Neural cell (in vitro differentiated cells): ENCODE measurements around the gene SLC10A4. TPM values are rescaled to one million over a fixed set of nuclear protein-coding genes. Genes with fewer than 3 reads are reported as not detected.
A peak's percentile ranks its signal among the peaks of the same experiment; 100 is the strongest.

Experiments
- H2AFZ ChIP-seq: fragments of 200-600, 300-800 bp; sonication (generic), shearing (Covaris generic); 2 replicates; pipeline ENCODE4 v1.6.0; 2014; ENCODE audit warnings: low read depth, mild to moderate bottlenecking, antibody characterized with exemption, low read length, moderate library complexity
- H3F3A ChIP-seq: fragments of 200-600 bp; shearing (Covaris generic); 2 replicates; pipeline ENCODE4 v1.6.1; 2016; ENCODE audit warnings: mild to moderate bottlenecking, moderate library complexity, mixed read lengths, antibody characterized with exemption, low read length; ENCODE audit not compliant: insufficient read depth, poor library complexity, severe bottlenecking
- H3K27ac ChIP-seq: fragments of 200-600, 300-800 bp; sonication (generic), shearing (Covaris generic); 2 replicates; pipeline ENCODE4 v1.5.1; 2014; ENCODE audit warnings: mild to moderate bottlenecking, low read length, moderate library complexity
- H3K27me3 ChIP-seq: fragments of 300-800, 200-600 bp; sonication (generic), shearing (Covaris generic); 2 replicates; pipeline ENCODE4 v1.6.0; 2014; ENCODE audit warnings: mild to moderate bottlenecking, low read depth, low read length, moderate library complexity; ENCODE audit not compliant: insufficient read depth
- H3K36me3 ChIP-seq: fragments of 300-800, 200-600 bp; sonication (generic), shearing (Covaris generic); 2 replicates; pipeline ENCODE4 v1.5.1; 2014; ENCODE audit warnings: mild to moderate bottlenecking, antibody characterized with exemption, low read length, moderate library complexity; ENCODE audit not compliant: insufficient read depth
- H3K4me2 ChIP-seq: fragments of 300-800, 200-600 bp; sonication (generic), shearing (Covaris generic); 2 replicates; pipeline ENCODE4 v1.6.0; 2014; ENCODE audit warnings: mild to moderate bottlenecking, low read length
- H3K4me3 ChIP-seq: fragments of 300-800, 200-600 bp; sonication (generic), shearing (Covaris generic); 2 replicates; pipeline ENCODE4 v1.5.1; 2014; ENCODE audit warnings: mild to moderate bottlenecking, low read length, moderate library complexity
- H3K79me2 ChIP-seq: fragments of 200-600 bp; shearing (Covaris generic); replicated peaks from 2 replicates; pipeline ENCODE4 v1.6.0; 2014; ENCODE audit warnings: mild to moderate bottlenecking, low read length, moderate library complexity; ENCODE audit not compliant: insufficient read depth
- H3K9ac ChIP-seq: fragments of 300-800, 200-600 bp; sonication (generic), shearing (Covaris generic); 2 replicates; pipeline ENCODE4 v1.6.1; 2016; ENCODE audit warnings: mild to moderate bottlenecking, low read length, mixed read lengths
- H3K9me2 ChIP-seq: fragments of 200-600 bp; shearing (Covaris generic); 2 replicates; pipeline ENCODE4 v1.6.1; 2016; ENCODE audit warnings: mild to moderate bottlenecking, low read length, mixed read lengths; ENCODE audit not compliant: insufficient read depth
- H3K9me3 ChIP-seq: fragments of 200-600, 300-800 bp; sonication (generic), shearing (Covaris generic); 2 replicates; pipeline ENCODE4 v1.6.1; 2016; ENCODE audit warnings: mild to moderate bottlenecking, mixed run types, low read length, moderate library complexity, mixed read lengths
- H4K20me1 ChIP-seq: fragments of 200-600 bp; shearing (Covaris generic); 2 replicates; pipeline ENCODE4 v1.6.1; 2016; ENCODE audit warnings: mild to moderate bottlenecking, mixed run types; ENCODE audit not compliant: insufficient read depth
- CTCF ChIP-seq: fragments of 450-650 bp; IDR thresholded peaks from 2 replicates; pipeline ENCODE4 v1.5.1; 2014; ENCODE audit warnings: antibody characterized with exemption, mild to moderate bottlenecking, moderate library complexity; ENCODE audit not compliant: poor library complexity, severe bottlenecking
- EP300 ChIP-seq: fragments of 450-650 bp; conservative IDR thresholded peaks from 2 replicates; pipeline ENCODE4 v1.6.1; 2014; ENCODE audit warnings: antibody characterized with exemption, mild to moderate bottlenecking, moderate library complexity; ENCODE audit not compliant: poor library complexity, severe bottlenecking
- EZH2 ChIP-seq: fragments of 200-600, 300-800 bp; shearing (Covaris generic), sonication (generic); IDR thresholded peaks from 2 replicates; pipeline ENCODE4 v1.6.1; 2014; ENCODE audit warnings: antibody characterized with exemption, low read length, borderline replicate concordance, mild to moderate bottlenecking; ENCODE audit not compliant: insufficient read depth, poor library complexity, severe bottlenecking
- MXI1 ChIP-seq: fragments of 450-650 bp; conservative IDR thresholded peaks from 2 replicates; pipeline ENCODE4 v1.6.1; 2014; ENCODE audit warnings: antibody characterized with exemption, mild to moderate bottlenecking; ENCODE audit not compliant: poor library complexity, severe bottlenecking
- POLR2AphosphoS5 ChIP-seq: IDR thresholded peaks from 2 replicates; pipeline ENCODE4 v1.6.1; 2012
- RAD21 ChIP-seq: fragments of 450-650 bp; conservative IDR thresholded peaks from 2 replicates; pipeline ENCODE4 v1.6.1; 2014; ENCODE audit warnings: antibody characterized with exemption, mild to moderate bottlenecking, moderate library complexity
- REST ChIP-seq: IDR thresholded peaks from 2 replicates; pipeline ENCODE4 v1.6.1; 2012; ENCODE audit warnings: borderline replicate concordance
- SMC3 ChIP-seq: fragments of 450-650 bp; conservative IDR thresholded peaks from 2 replicates; pipeline ENCODE4 v1.6.1; 2014; ENCODE audit warnings: antibody characterized with exemption, mild to moderate bottlenecking, moderate library complexity; ENCODE audit not compliant: poor library complexity
- TAF1 ChIP-seq: IDR thresholded peaks from 2 replicates; pipeline ENCODE4 v1.6.1; 2012; ENCODE audit warnings: low read depth
- polyA plus RNA-seq: library from polyadenylated mRNA; depleted of rRNA; stranded (reverse); fragments of >200 nt; gene quantifications from 2 replicates; pipeline ENCODE4 v1.2.3, GENCODE V29; 2014

The SLC10A4 gene
- polyA plus RNA-seq, 1 donor from 2014 or later: 14.5 TPM

DNA sequence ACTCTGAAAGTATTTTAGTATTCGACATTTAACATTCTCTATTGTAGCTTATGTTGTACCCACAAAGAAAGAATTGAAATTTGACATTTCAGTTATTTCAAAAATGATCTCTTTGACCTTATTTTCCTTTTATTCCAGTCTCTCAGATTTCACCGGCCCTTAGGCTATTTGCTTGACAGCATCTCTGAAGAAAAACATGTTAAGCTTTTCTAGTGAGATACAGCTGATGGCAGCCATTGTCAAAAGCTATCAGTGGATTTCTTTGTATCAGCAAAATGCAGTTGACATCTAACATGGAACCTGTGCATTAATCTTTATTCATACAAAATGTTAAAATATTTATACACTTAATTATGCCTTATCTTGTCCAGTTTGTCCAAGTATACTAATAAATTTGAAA lies 23.6 kb downstream of the SLC10A4 start:
- Histone ChIP-seq H3K4me3 (no peak overlapping the region), H3K9ac (no peak overlapping the region), H3F3A (no peaks in the 10 kb centered on the region), H2AFZ (no peak overlapping the region), H3K9me3 (no peaks in the 10 kb centered on the region), H3K9me2 (no peaks in the 10 kb centered on the region), H3K4me2 (no peak overlapping the region), H3K79me2 (no peaks in the 10 kb centered on the region), H4K20me1 (no peaks in the 10 kb centered on the region), H3K36me3 (peaks cover 20% of the 10 kb centered on the region), H3K27me3 (no peaks in the 10 kb centered on the region), H3K27ac (peak overlapping the region; percentile 64)
- peak; percentile 50 for TF ChIP-seq POLR2AphosphoS5
- no peak for TF ChIP-seq RAD21
- TF ChIP-seq EP300: peak; percentile 80

DNA sequence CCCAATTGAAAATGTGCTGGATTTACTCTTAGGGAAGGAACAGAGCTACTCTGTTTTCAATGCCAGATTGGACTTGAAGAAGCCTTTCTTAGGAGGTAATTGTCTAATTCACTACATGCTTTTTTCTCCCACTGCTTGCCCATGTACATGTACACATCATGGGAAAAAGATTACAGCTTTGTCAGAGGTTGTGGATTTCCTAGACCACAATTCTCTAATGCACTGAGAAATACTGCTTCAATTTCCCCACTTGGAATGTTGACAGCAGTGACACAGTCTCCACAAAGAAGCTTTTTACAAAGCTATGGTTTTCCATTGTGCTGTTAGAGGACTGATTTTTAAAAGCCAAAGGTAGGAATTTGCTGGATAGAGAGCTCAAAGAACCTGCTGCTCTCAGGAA lies 26.4 kb downstream of the SLC10A4 start:
- Histone ChIP-seq H4K20me1 (no peaks in the 10 kb centered on the region), H3K27me3 (no peaks in the 10 kb centered on the region), H3K9ac (peak overlapping the region; percentile 18), H3K9me2 (no peaks in the 10 kb centered on the region), H3K9me3 (no peaks in the 10 kb centered on the region), H3K4me3 (no peak overlapping the region), H3K27ac (peak overlapping the region; percentile 72), H3K36me3 (peaks cover 26% of the 10 kb centered on the region), H2AFZ (no peak overlapping the region), H3F3A (no peaks in the 10 kb centered on the region), H3K4me2 (no peak overlapping the region), H3K79me2 (no peaks in the 10 kb centered on the region)
- no peak for TF ChIP-seq TAF1
- no peak for TF ChIP-seq CTCF
- peak; percentile 99 for TF ChIP-seq REST
- peak; percentile 30 for TF ChIP-seq RAD21
- peak; percentile 72 for TF ChIP-seq POLR2AphosphoS5
- no peak for TF ChIP-seq EZH2
- TF ChIP-seq EP300: no peak
- peak; percentile 15 for TF ChIP-seq SMC3
- TF ChIP-seq MXI1: no peak

- Histone ChIP-seq H3K9ac (no peak overlapping the region), H4K20me1 (no peaks in the 10 kb centered on the region), H3K27ac (no peak overlapping the region), H3K27me3 (no peaks in the 10 kb centered on the region), H3K36me3 (peaks cover 17% of the 10 kb centered on the region), H3K4me3 (no peak overlapping the region), H3F3A (no peaks in the 10 kb centered on the region), H2AFZ (no peak overlapping the region), H3K4me2 (no peak overlapping the region), H3K9me3 (no peaks in the 10 kb centered on the region), H3K79me2 (no peaks in the 10 kb centered on the region), H3K9me2 (no peaks in the 10 kb centered on the region)
- TF ChIP-seq EP300 (no peak), RAD21 (no peak), POLR2AphosphoS5 (no peak), EZH2 (no peak), CTCF (no peak), REST (no peak), TAF1 (no peak), SMC3 (no peak), MXI1 (no peak)
Measured at GRCh38 chr4:48518143-48518542, 35.0 kb downstream of the SLC10A4 start.
